Muscle of back (tissue), 11 donors: ENCODE measurements around the gene ORAI3. TPM values are rescaled to one million over a fixed set of nuclear protein-coding genes. Genes with fewer than 3 reads are reported as not detected.
A peak's percentile ranks its signal among the peaks of the same experiment; 100 is the strongest.

Experiments
- DNase-seq, 3 donors: peaks; one replicate each; pipeline versions ENCODE4 v3.0.0 to v3.0.0-alpha.2; 2013
- polyA plus RNA-seq, 10 donors: library from polyadenylated mRNA; unstranded; fragments of 120-200 nt; gene quantifications; one replicate each; pipeline ENCODE4 v1.2.1, GENCODE V29; 2013; ENCODE audit not compliant: insufficient read length in 10 of 10

ORAI3 gene
- polyA plus RNA-seq, 10 donors, result 7.5 to 12.6 (median 10.3) TPM

- peak in 1 of 3 donors; percentile 43 for DNase-seq
These were observed 2.0 kb upstream of the ORAI3 start for GRCh38 chr16:30946671-30947540.

- DNase-seq, result no peak
These were observed 1.4 kb upstream of the ORAI3 start for GRCh38 chr16:30947541-30947858.

GRCh38 chr16:30947859-30948666 is 805 bp upstream of the ORAI3 start:
- DNase-seq, result peak; percentile 93 to 97 (median 93)

- DNase-seq, result peak; percentile 53 to 90 (median 71)
These were observed 1.0 kb downstream of the ORAI3 start for GRCh38 chr16:30949650-30950515.

GRCh38 chr16:30950516-30951065 is 1.7 kb downstream of the ORAI3 start:
- peak in 1 of 3 donors; percentile 42 for DNase-seq

GRCh38 chr16:30951193-30951592 is 2.3 kb downstream of the ORAI3 start:
- DNase-seq, result no peak

- DNase-seq, result peak in 1 of 3 donors; percentile 70
These were observed 2.9 kb downstream of the ORAI3 start for GRCh38 chr16:30951750-30952149.

- DNase-seq, result no peak
These were observed 4.2 kb downstream of the ORAI3 start for GRCh38 chr16:30953111-30953510.

GRCh38 chr16:30953511-30954124 is 4.8 kb downstream of the ORAI3 start:
- DNase-seq, result peak; percentile 51 to 90 (median 82)

- no peak for DNase-seq
These were observed 6.1 kb downstream of the ORAI3 start for GRCh38 chr16:30954993-30955392.

GRCh38 chr16:30956601-30957455 is 8.0 kb downstream of the ORAI3 start:
- DNase-seq, result peak; percentile 78 to 89 (median 83)

- DNase-seq, result peak; percentile 96 to 98 (median 96)
These were observed 8.7 kb downstream of the ORAI3 start, which contains the start of gene SETD1A for GRCh38 chr16:30957456-30958174. Gene SETD1A, plus strand, starts transcription at chr16:30957754. Its CDS starts 978 bp downstream, at chr16:30958732.

GRCh38 chr16:30958175-30959079 is 9.6 kb downstream of the ORAI3 start:
- DNase-seq, result peak in 1 of 3 donors; percentile 70

GRCh38 chr16:30961384-30961783 is 12.5 kb downstream of the ORAI3 start:
- DNase-seq, result no peak

- no peak for DNase-seq
These were observed 15.2 kb downstream of the ORAI3 start for GRCh38 chr16:30963925-30964511.

GRCh38 chr16:30964574-30965226 is 15.8 kb downstream of the ORAI3 start:
- no peak for DNase-seq

- DNase-seq, result no peak
These were observed 16.6 kb downstream of the ORAI3 start for GRCh38 chr16:30965436-30965835.
